ENCODE measurements around the gene IL2RG.

DNA sequence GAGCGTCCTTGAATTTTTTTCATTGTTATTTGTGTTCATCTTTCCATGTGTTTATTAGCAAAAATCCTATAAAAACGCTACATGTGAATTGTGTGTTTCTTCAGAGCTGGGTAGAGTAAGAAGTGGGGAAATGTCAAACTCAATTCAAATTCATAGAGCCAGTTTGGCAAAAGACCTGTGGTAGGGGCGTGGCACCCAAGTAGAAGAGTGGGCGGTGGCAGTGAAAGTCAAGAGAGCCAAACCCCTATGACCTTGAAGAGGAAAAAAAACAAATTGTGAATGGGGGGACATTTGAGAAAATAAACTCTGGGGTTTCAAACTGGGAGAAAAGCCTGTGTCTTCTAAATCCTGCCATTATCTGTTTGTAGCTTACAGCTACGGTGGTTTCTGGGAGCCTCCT, 20.1 kb downstream of the IL2RG start:
- TF ChIP-seq POLR2A (IDR thresholded peaks at IDR 0.05), result no peak
- TF ChIP-seq, protein P1, sequence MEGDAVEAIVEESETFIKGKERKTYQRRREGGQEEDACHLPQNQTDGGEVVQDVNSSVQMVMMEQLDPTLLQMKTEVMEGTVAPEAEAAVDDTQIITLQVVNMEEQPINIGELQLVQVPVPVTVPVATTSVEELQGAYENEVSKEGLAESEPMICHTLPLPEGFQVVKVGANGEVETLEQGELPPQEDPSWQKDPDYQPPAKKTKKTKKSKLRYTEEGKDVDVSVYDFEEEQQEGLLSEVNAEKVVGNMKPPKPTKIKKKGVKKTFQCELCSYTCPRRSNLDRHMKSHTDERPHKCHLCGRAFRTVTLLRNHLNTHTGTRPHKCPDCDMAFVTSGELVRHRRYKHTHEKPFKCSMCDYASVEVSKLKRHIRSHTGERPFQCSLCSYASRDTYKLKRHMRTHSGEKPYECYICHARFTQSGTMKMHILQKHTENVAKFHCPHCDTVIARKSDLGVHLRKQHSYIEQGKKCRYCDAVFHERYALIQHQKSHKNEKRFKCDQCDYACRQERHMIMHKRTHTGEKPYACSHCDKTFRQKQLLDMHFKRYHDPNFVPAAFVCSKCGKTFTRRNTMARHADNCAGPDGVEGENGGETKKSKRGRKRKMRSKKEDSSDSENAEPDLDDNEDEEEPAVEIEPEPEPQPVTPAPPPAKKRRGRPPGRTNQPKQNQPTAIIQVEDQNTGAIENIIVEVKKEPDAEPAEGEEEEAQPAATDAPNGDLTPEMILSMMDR (IDR thresholded peaks at IDR 0.05), result no peak
- TF ChIP-seq POLR2AphosphoS5 (IDR thresholded peaks at IDR 0.05), result no peak
- no peak for TF ChIP-seq EP300 (IDR thresholded peaks at IDR 0.05)

All from sigmoid colon (tissue), 4 donors.